Measurements from ENCODE around the gene ARHGAP33.
A peak's percentile ranks its signal among the peaks of the same experiment; 100 is the strongest.
"Not testable (repeated sequence)": the region's sequence is repeated elsewhere in the genome, so short reads cannot be mapped to it uniquely, and the experiment has no call there.

The ARHGAP33 gene

GRCh38 chr19:35796645-35797542, 21.5 kb downstream of the ARHGAP33 start:
- no peak for DNase-seq (ENCODE audit: low spot score)

DNA sequence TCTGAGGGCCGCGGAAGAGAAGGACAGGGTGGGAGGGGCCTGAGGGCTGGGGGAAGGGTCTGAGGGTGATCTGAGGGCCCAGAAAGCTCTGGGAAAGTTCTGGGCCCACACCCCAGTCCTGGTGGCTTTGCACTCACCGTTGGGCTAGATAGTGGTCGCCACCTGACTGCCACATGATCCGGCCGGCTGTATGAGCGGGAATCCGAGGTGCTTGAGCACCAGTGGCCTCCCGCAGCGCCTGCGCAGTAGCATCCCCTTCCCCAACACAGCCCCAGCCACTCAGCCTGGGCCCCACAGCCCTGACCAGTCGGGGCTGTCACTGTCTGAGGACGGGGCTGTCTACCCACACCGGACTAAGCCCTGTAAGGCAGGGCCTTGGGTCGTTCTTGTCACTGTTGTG, 22.3 kb downstream of the ARHGAP33 start:
- no peak for DNase-seq (ENCODE audit: low spot score)

DNA sequence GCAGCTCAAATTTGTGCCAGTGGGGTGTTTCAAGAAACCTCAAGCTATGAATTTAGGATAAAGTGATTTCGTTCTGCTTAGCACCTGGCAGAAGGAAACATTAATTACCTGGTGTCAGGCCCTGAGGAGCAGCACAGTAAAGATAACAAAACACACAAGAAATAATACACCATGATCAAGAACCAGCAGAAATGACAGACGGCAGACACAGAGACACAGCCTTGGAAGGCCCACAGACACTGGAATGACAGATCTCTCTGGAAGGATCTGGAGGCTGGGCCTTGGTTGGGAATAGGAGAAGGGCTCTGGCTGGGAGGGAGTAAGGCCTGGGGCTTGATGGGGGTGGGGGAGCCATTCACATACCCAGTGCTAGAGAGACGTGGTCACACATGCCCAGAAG, 26.5 kb downstream of the ARHGAP33 start:
- DNase-seq (ENCODE audit: low spot score), result no peak

DNA sequence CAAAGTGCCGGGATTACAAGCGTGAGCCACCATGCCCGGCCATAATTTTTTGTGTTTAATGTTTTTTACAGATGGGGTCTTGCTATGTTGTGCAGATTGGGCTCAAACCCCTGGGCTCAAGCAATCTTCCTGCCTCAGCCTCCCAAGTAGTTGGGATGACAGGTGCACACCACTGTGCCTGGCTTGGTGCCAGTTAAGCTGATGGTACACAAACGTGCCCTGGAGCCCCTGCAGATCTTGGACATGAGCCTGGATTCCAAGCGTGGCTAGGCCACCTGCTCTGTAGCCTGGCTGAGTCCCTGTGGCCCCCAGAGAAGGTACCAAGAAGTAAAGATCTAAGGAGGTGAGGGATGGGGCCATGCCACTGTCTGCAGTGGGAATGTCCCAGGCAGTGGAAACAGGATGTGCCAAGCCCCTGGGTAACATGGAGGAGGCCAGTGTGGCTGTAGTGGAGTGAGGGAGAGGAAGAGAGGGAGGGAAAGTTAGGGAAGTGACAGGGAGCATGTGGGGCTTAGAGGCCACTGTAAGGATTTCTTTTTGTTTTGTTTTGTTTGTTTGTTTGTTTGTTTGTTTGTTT, 30.2 kb downstream of the ARHGAP33 start:
- no peak for DNase-seq (ENCODE audit: low spot score)

- DNase-seq (ENCODE audit: low spot score), result no peak
Observed at GRCh38 chr19:35806597-35806996, 31.2 kb downstream of the ARHGAP33 start.

- no peak for DNase-seq (ENCODE audit: low spot score)
Observed at GRCh38 chr19:35807633-35808032, 32.3 kb downstream of the ARHGAP33 start.

DNA sequence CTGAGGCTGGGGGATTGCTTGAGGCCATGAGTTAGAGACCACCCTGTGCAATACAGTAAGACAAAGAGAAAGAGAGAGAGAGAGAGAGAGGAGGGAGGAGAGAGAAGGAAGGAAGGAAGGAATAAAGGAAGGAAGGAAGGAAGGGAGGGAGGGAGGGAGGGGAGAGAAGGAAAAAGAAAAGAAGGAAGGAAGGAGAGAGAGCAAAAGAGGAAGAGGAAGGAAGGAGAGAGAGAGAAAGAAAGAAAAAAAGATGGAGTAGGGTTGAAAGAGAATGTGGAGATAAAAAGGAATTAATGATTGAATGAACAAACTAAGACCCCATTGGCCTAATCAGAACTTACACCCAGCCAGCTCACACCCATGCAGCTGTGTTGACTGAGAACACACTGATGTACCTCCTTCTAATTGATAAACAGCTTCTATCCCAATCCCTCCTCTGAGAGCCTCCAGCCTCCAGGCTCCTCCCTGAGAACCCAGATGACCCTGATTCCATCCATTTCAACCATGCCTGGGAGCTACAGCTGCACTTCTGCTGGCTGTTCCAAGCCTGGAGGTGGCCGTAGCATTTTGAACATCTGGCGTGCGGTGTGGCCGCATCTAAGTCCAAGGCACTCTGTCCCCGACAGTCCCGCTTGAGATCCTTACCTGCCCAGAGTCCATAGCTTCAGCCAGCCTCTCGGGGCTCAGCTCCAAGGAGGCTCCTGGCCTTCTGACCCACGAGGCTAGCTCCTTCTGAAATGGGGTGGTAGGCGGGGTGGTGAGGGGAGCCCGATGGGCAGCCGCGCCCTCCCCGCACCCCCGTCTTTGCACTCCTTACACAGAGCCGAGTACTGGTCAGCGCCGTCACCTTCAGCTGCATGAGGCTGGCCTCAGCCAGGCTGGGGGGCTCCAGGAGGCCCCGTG, 36.2 kb downstream of the ARHGAP33 start:
- no peak for DNase-seq (ENCODE audit: low spot score)

GRCh38 chr19:35812220-35813042, 37.1 kb downstream of the ARHGAP33 start, which contains the start of gene PRODH2:
PRODH2 (minus strand) TSS chr19:35812845; CDS start chr19:35812805, 40 bp downstream.
- DNase-seq (ENCODE audit: low spot score), result no peak

DNA sequence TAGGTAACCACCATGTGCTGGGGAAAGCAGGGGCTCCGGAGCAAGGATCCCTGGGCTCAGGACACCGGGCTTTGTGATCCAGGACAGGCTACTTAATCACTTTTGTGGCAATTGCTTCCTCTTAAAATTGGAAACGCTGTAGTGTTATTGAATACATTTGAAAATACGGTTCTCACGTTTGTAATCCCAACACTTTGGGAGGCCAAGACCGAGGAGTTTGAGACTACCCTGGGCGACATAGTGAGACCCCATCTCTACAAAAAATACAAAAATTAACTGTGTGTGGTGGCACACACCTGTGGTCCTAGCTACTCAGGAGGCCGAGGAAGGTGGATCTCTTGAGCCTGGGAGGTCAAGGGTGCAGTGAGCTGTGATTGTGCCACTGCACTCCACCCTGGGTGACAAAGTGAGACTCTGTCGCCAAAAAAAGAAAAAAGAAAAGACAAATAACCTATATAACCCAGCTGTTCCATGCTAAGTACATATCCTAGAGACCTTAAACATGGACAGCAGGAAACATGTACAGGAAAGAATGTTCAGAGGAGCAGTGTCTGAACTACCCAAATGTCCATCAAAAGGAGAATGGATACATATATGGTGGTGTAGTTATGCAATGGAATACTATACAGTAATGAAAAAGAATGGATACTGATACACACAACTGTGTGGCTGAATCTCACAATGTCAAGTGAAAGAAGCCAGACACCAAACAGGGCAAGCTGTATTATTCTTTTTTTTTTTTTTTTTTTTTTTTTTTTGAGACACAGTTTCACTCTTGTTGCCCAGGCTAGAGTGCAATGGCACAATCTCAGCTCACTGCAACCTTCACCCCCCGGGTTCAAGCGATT, 37.9 kb downstream of the ARHGAP33 start:
- DNase-seq (ENCODE audit: low spot score), result no peak

- DNase-seq (ENCODE audit: low spot score), result no peak
Observed at GRCh38 chr19:35816262-35816661, 40.9 kb downstream of the ARHGAP33 start.

GRCh38 chr19:35816846-35817245, 41.5 kb downstream of the ARHGAP33 start:
- DNase-seq (ENCODE audit: low spot score), result no peak

DNA sequence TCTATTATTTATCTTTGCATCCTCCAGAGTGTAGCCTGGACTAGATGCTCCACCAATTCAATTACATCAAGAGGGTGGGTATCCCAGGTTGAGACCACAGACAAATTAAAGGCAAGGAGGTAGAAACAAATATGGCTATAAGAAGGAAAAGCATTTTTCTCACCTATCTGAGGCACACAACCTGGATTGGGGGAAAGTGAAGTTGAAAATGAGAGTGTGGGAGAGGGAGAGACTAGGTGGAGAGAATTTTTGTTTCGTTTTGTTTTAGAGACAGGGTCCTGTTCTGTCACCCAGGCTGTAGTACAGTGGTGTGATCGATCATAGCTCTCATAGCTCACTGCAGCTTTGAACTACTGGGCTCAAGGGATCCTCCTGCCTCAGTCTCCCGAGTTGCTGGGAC, 43.1 kb downstream of the ARHGAP33 start:
- no peak for DNase-seq (ENCODE audit: low spot score)

- no peak for DNase-seq (ENCODE audit: low spot score)
Observed at GRCh38 chr19:35822579-35822978, 47.2 kb downstream of the ARHGAP33 start.

- no peak for DNase-seq (ENCODE audit: low spot score)
Observed at GRCh38 chr19:35824150-35824549, 48.8 kb downstream of the ARHGAP33 start.

GRCh38 chr19:35828692-35829301, 53.4 kb downstream of the ARHGAP33 start:
- peak; percentile 38 for DNase-seq (ENCODE audit: low spot score)

DNA sequence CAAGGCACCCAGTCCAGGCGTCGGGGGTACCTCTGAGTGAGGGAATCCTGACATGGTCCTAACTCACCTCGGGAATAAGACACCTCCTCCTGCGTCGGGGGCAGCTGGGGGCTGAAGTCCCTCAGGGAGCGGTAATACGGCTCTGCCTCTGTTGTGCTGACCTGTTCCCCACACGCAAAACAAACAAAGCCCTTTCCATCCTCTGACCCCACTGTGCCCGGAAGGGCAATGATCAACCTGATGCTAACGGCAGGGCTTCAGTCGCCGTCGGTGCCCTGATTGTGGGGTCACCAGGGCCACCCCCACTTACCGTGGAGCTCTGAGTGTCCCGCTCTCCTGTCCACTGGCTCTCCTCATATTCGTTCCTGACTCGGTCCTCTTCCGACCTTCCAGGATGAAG, 55.6 kb downstream of the ARHGAP33 start:
- no peak for DNase-seq (ENCODE audit: low spot score)

DNA sequence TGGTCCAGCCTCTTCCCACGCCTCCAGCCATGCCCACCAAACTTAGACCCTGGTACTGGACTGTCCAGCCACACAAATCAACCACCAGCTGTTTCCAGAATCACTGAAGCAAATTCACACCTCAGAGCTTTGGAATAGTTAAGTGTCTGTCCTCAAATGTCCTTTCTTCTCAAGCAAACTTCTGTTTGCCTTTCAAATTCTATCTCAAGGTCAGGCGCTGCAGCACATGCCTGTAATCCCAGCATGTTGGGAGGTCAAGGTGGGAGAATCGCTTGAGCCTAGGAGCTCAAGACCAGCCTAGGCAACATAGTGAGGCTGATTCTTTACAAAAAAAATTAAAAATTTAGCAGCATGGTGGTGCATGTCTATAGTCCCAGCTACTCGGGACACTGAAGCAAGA, 56.7 kb downstream of the ARHGAP33 start:
- DNase-seq (ENCODE audit: low spot score), result no peak

GRCh38 chr19:35833972-35834371, 58.6 kb downstream of the ARHGAP33 start:
- no peak for DNase-seq (ENCODE audit: low spot score)

GRCh38 chr19:35836096-35836495, 60.7 kb downstream of the ARHGAP33 start:
- not testable (repeated sequence) for DNase-seq (ENCODE audit: low spot score)
